Neuronal stem cell (in vitro differentiated cells): ENCODE results near the gene SERHL2.
"Not testable (repeated sequence)": the region's sequence is repeated elsewhere in the genome, so short reads cannot be mapped to it uniquely, and the experiment has no call there.

Experiments used
- DNase-seq: peaks from one replicate; pipeline ENCODE4 v3.0.0-alpha.2; 2013; ENCODE audit warnings: low spot score
- H2AFZ ChIP-seq: one replicate; pipeline ENCODE4 v1.6.1; 2013; ENCODE audit warnings: mild to moderate bottlenecking, low read length, inconsistent platforms
- H2AK5ac ChIP-seq: 2 replicates; pipeline ENCODE4 v1.6.1; 2013; ENCODE audit warnings: low read depth, mild to moderate bottlenecking, inconsistent platforms, low read length, moderate library complexity, mixed read lengths
- H2BK120ac ChIP-seq: 2 replicates; pipeline ENCODE4 v1.6.1; 2013; ENCODE audit warnings: low read depth, mild to moderate bottlenecking, inconsistent platforms, low read length, moderate library complexity, mixed read lengths
- H2BK12ac ChIP-seq: one replicate; pipeline ENCODE4 v1.6.1; 2013; ENCODE audit warnings: low read length, inconsistent platforms
- H2BK15ac ChIP-seq: 2 replicates; pipeline ENCODE4 v1.6.1; 2013; ENCODE audit warnings: mild to moderate bottlenecking, low read length, inconsistent platforms, mixed read lengths
- H2BK5ac ChIP-seq: one replicate; pipeline ENCODE4 v1.6.1; 2013; ENCODE audit warnings: inconsistent platforms, mild to moderate bottlenecking, low read length, moderate library complexity
- H3K14ac ChIP-seq: one replicate; pipeline ENCODE4 v1.6.1; 2013; ENCODE audit warnings: low read length, inconsistent platforms
- H3K18ac ChIP-seq: 2 replicates; pipeline ENCODE4 v1.6.1; 2013; ENCODE audit warnings: low read length, inconsistent platforms
- H3K23ac ChIP-seq: 2 replicates; pipeline ENCODE4 v1.6.1; 2013; ENCODE audit warnings: low read depth, mild to moderate bottlenecking, mixed read lengths, low read length, inconsistent platforms; ENCODE audit not compliant: poor library complexity
- H3K27ac ChIP-seq: replicated peaks from 3 replicates; pipeline ENCODE4 v1.5.1; 2013; ENCODE audit warnings: low read length, inconsistent platforms
- H3K27me3 ChIP-seq, 3 experiments: 2 replicates each; pipeline ENCODE4 v1.6.1; 2013; ENCODE audit warnings: low read length in 3 of 3, mild to moderate bottlenecking in 2 of 3, inconsistent platforms in 1 of 3, low read depth in 1 of 3, mixed read lengths in 1 of 3, moderate library complexity in 1 of 3; ENCODE audit not compliant: control insufficient read depth in 3 of 3, insufficient read depth in 3 of 3
- H3K36me3 ChIP-seq, 2 donors: replicated peaks in 1 of 2; 2 replicates each; pipeline ENCODE4 v1.6.1; 2013; ENCODE audit warnings: low read length in 2 of 2; ENCODE audit not compliant: control insufficient read depth in 2 of 2, insufficient read depth in 2 of 2
- H3K4ac ChIP-seq: 2 replicates; pipeline ENCODE4 v1.6.1; 2013; ENCODE audit warnings: inconsistent platforms, mild to moderate bottlenecking, low read length, moderate library complexity
- H3K4me1 ChIP-seq, 2 donors: 1 replicate in 1 of 2; 2 replicates in 1 of 2; pipeline ENCODE4 v1.6.1; 2013; ENCODE audit warnings: low read length in 2 of 2, low read depth in 1 of 2; ENCODE audit not compliant: control insufficient read depth in 2 of 2, insufficient read depth in 1 of 2
- H3K4me2 ChIP-seq: one replicate; pipeline ENCODE4 v1.6.1; 2013; ENCODE audit warnings: mild to moderate bottlenecking, low read length, inconsistent platforms; ENCODE audit not compliant: insufficient read depth, poor library complexity, severe bottlenecking
- H3K4me3 ChIP-seq, 2 donors: 2 replicates each; pipeline ENCODE4 v1.5.1; 2013; ENCODE audit warnings: low read length in 2 of 2, mild to moderate bottlenecking in 2 of 2, inconsistent platforms in 1 of 2, moderate library complexity in 1 of 2
- H3K79me1 ChIP-seq: one replicate; pipeline ENCODE4 v1.6.1; 2013; ENCODE audit warnings: low read depth, mild to moderate bottlenecking, inconsistent platforms, low read length, moderate library complexity
- H3K9ac ChIP-seq: one replicate; pipeline ENCODE4 v1.6.1; 2013; ENCODE audit warnings: mild to moderate bottlenecking, low read depth, low read length, inconsistent platforms; ENCODE audit not compliant: poor library complexity
- H3K9me3 ChIP-seq, 2 donors: replicated peaks in 1 of 2; 2 replicates each; pipeline versions ENCODE3 to v1.6.1; 2013; ENCODE audit warnings: low read length in 2 of 2, mild to moderate bottlenecking in 2 of 2, inconsistent platforms in 1 of 2, low read depth in 1 of 2, mixed read lengths in 1 of 2, moderate library complexity in 1 of 2; ENCODE audit not compliant: control insufficient read depth in 2 of 2, insufficient read depth in 1 of 2
- H4K8ac ChIP-seq: one replicate; pipeline ENCODE4 v1.6.1; 2013; ENCODE audit warnings: low read depth, mild to moderate bottlenecking, inconsistent platforms, low read length, moderate library complexity
- H4K91ac ChIP-seq: one replicate; pipeline ENCODE4 v1.6.1; 2013; ENCODE audit warnings: low read length, low read depth, mild to moderate bottlenecking, inconsistent platforms; ENCODE audit not compliant: poor library complexity
- WGBS, 2 donors: extraction: QIAGEN DNeasy Blood & Tissue Kit; methylation state at CpG; one replicate each; pipeline ENCODE4 v1.1.7; 2013; ENCODE audit warnings: missing lambda C conversion rate in 2 of 2, mixed read lengths in 1 of 2; ENCODE audit not compliant: insufficient read length in 2 of 2, insufficient replicate concordance in 1 of 2; ENCODE audit errors: extremely low coverage in 2 of 2; 5-methylcytosine and 5-hydroxymethylcytosine counted together

Gene SERHL2

GRCh38 chr22:42577141-42577540 is 23.4 kb downstream of the SERHL2 start:
- not testable (repeated sequence) for H3K14ac ChIP-seq, H2BK120ac ChIP-seq, H2BK5ac ChIP-seq, H3K27me3 ChIP-seq, H4K8ac ChIP-seq, H3K27ac ChIP-seq, H2BK15ac ChIP-seq, H3K4me1 ChIP-seq, H3K79me1 ChIP-seq, H4K91ac ChIP-seq, H3K4me3 ChIP-seq, H2BK12ac ChIP-seq, H3K4me2 ChIP-seq, H2AK5ac ChIP-seq, H3K9ac ChIP-seq, DNase-seq, H3K23ac ChIP-seq, H3K9me3 ChIP-seq, H2AFZ ChIP-seq, H3K4ac ChIP-seq, H3K18ac ChIP-seq
- WGBS, 2 donors: no CpG with 5 or more reads among the region's 9 CpGs
- peaks cover 24 to 50% of the 10 kb centered on the region in 2 donors for H3K36me3 ChIP-seq

- Histone ChIP-seq H3K36me3 (peaks cover 24 to 45% of the 10 kb centered on the region in 2 donors), H3K4me3 (peak overlapping the region in 1 of 2 donors; percentile 47), H3K4me1 (peaks cover 3 to 8% of the 10 kb centered on the region in 2 donors), H3K18ac (no peak overlapping the region), H4K91ac (no peak overlapping the region), H3K9me3 (no peaks in the 10 kb centered on the region), H3K9ac (no peak overlapping the region), H3K4me2 (no peak overlapping the region), H4K8ac (no peak overlapping the region), H2BK120ac (no peak overlapping the region), H3K79me1 (peaks cover 3% of the 10 kb centered on the region), H2BK5ac (no peak overlapping the region), H3K14ac (no peak overlapping the region), H2AK5ac (no peak overlapping the region), H3K27me3 (no peaks in the 10 kb centered on the region), H2BK15ac (no peak overlapping the region), H2BK12ac (peak overlapping the region; percentile 41), H3K27ac (no peak overlapping the region), H2AFZ (no peak overlapping the region), H3K23ac (no peak overlapping the region), H3K4ac (no peak overlapping the region)
- WGBS, 2 donors: no CpG with 5 or more reads among the region's 15 CpGs
- no peak for DNase-seq
Measured at GRCh38 chr22:42577623-42578240, 24.0 kb downstream of the SERHL2 start.

GRCh38 chr22:42580040-42580439 is 26.3 kb downstream of the SERHL2 start:
- H3K27ac ChIP-seq, H2AK5ac ChIP-seq, H2BK120ac ChIP-seq, DNase-seq, H3K4me1 ChIP-seq, H3K18ac ChIP-seq, H4K91ac ChIP-seq, H2AFZ ChIP-seq, H3K79me1 ChIP-seq, H3K14ac ChIP-seq, H3K4me2 ChIP-seq, H3K27me3 ChIP-seq, H2BK12ac ChIP-seq, H3K9ac ChIP-seq, H2BK5ac ChIP-seq, H2BK15ac ChIP-seq, H3K23ac ChIP-seq, H3K4ac ChIP-seq, H3K9me3 ChIP-seq, H4K8ac ChIP-seq: not testable (repeated sequence)
- H3K4me3 ChIP-seq: peak overlapping the region in 1 of 2 donors; percentile 8
- WGBS, 2 donors: no CpG with 5 or more reads among the region's 4 CpGs
- H3K36me3 ChIP-seq: peaks cover 35 to 58% of the 10 kb centered on the region in 2 donors

- not testable (repeated sequence) for H2AK5ac ChIP-seq
- no CpG with 5 or more reads among the region's 22 CpGs for WGBS, 2 donors
Measured at GRCh38 chr22:42581194-42581761, 27.5 kb downstream of the SERHL2 start.

More at GRCh38 chr22:42581194-42581761, 27.5 kb downstream of the SERHL2 start:
- not testable (repeated sequence) for H3K18ac ChIP-seq, H3K9me3 ChIP-seq, H3K27me3 ChIP-seq, H2BK120ac ChIP-seq, H4K91ac ChIP-seq, H2BK15ac ChIP-seq, H3K27ac ChIP-seq, H3K23ac ChIP-seq, H3K14ac ChIP-seq, H3K4ac ChIP-seq, DNase-seq, H2BK5ac ChIP-seq, H2BK12ac ChIP-seq, H3K79me1 ChIP-seq, H3K4me1 ChIP-seq
- Histone ChIP-seq H3K36me3 (peaks cover 41 to 69% of the 10 kb centered on the region in 2 donors), H2AFZ (peak overlapping the region; percentile 88), H3K4me3 (peak overlapping the region; percentile 69 to 97), H4K8ac (peak overlapping the region; percentile 17), H3K9ac (peak overlapping the region; percentile 94), H3K4me2 (peak overlapping the region; percentile 45)
